PC-9 (cell line): ENCODE data around the gene ZNF410.

Experiments used
- EZH2 ChIP-seq: fragments of 200-600 bp; sonication (generic); IDR thresholded peaks from 2 replicates; pipeline ENCODE4 v1.8.0; 2017; ENCODE audit warnings: antibody characterized with exemption, low read depth
- TF ChIP-seq, protein P1 (sequence below): fragments of 200-600 bp; sonication (generic); conservative IDR thresholded peaks from 2 replicates; pipeline ENCODE4 v1.6.1; 2017; ENCODE audit warnings: mixed run types, antibody characterized with exemption, mild to moderate bottlenecking, moderate library complexity

GRCh38 chr14:73842851-73843250 lies 43.8 kb upstream of the ZNF410 start:
- TF ChIP-seq, protein P1, sequence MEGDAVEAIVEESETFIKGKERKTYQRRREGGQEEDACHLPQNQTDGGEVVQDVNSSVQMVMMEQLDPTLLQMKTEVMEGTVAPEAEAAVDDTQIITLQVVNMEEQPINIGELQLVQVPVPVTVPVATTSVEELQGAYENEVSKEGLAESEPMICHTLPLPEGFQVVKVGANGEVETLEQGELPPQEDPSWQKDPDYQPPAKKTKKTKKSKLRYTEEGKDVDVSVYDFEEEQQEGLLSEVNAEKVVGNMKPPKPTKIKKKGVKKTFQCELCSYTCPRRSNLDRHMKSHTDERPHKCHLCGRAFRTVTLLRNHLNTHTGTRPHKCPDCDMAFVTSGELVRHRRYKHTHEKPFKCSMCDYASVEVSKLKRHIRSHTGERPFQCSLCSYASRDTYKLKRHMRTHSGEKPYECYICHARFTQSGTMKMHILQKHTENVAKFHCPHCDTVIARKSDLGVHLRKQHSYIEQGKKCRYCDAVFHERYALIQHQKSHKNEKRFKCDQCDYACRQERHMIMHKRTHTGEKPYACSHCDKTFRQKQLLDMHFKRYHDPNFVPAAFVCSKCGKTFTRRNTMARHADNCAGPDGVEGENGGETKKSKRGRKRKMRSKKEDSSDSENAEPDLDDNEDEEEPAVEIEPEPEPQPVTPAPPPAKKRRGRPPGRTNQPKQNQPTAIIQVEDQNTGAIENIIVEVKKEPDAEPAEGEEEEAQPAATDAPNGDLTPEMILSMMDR, result no peak
- no peak for TF ChIP-seq EZH2
